GM13977 (cell line): ENCODE results near the gene COMT.

Source experiments
- DNase-seq: peaks from one replicate; pipeline ENCODE4 v3.0.0; 2012; ENCODE audit warnings: low spot score
- CTCF ChIP-seq: IDR thresholded peaks from 2 replicates; pipeline ENCODE4 v1.5.1; 2012; ENCODE audit warnings: mild to moderate bottlenecking, control low read depth; ENCODE audit not compliant: insufficient read depth; ENCODE audit errors: extremely low read depth, missing control alignments
- in situ Hi-C: fragments of 300-500 bp; cut with MboI; formaldehyde crosslinking; loops from one replicate; pipeline ENCODE4 v1.12.0; 2022; ENCODE audit warnings: low sequenced_read_pairs, low pct_unique_long_range_greater_than_20kb, mixed read lengths, inconsistent platforms; ENCODE audit not compliant: unreplicated experiment

The COMT gene

DNA sequence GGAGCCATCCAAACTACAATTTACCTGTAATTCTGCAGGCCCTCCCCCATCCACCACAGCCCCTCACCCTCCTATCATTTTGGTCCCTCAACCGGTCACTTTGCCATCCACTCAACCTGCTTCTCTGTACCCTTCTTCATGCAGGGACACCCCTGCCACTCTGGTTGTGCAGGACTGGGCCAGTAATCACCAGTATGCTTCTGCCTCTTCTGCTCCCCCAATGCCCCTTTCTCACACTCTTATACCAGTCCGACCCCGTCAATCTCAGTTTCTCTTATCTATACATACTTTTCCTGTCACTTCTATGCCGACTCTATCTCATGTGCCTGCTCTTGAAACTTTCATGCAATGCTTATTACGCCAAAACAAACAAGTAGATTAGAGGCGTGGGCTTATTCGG lies 5.1 kb upstream of the COMT start:
- no peak for TF ChIP-seq CTCF
- no peak for DNase-seq
- in situ Hi-C loops, result no loop called here

DNA sequence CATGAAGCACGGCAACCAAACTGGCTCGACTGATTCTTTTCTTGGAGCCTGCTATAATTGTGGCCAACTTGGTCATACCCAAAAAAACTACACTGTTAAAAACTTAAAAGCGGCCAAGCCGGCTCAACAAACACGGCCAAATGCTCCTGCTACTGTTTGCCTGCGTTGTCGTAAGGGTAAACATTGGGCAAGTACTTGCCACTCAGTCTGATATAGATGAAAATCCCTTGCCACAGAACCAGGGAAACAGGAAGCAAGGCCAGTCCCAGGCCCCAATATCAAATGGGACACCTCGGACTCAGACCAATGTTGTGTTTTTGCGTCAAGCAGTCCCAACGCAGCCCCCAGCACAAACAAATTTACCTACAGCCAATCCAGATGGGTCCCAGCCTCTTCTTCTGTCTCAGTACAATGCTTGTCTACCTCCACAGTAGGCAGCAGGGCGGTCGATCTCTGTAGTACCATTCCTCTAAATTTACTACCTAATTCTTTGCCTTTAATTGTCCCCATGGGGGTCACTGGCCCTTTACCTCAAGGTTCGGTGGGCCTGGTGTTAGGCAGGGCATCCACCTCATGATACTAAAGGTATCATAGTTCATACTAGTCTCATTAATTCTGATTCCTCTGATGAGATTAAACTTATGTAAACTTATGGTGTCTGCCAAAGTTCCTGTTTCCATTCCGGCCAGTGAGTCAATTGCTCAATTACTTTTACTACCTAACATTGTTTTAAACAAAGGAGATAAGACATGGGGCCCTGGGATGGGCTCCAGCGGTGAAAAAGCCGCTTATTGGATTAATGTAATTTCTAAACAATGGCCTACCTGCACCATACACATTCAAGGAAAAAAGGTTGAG lies 3.7 kb upstream of the COMT start:
- no peak for DNase-seq
- in situ Hi-C loops, result no loop called here
- TF ChIP-seq CTCF, result no peak

DNA sequence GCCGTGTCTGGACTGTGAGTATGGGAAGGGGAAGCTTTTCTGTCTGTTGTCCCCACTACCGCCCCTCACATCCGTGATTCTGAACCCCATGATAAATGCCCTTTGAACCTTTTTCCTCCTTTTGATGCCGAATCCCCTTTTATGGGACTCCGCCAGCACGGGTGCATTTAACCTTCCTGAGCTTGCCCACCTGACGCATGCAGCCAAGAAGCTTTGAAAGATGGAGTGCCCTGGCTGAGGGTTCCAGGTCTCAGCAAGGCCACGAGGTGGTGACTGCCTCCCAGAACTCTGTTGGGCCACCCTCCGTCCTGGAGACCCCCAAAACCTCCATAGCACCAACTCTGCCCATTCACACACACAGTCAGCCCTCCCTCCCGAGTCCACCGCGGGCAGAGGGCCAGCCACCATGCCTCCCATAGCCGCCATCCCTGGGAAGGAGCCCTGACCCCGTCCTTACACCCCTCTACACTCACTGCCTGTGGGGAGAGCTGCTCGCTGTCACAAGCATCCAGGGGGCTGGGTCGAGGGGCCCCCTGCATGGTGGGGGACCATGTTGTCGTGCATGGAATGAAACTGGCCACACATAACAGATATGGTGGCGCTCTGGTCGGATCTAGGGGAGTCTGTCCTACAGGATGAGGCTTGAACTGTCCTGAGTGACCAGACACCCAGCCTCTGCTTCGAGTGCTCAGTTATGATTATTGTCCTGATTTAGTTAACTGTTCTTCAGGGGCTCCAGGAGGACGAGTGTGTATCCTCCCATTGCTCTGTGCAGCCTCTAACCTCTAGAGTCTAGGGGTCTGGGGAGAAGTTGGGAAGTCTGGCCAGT lies 822 bp upstream of the COMT start:
- TF ChIP-seq CTCF, result no peak
- in situ Hi-C loops, result no loop called here
- no peak for DNase-seq

DNA sequence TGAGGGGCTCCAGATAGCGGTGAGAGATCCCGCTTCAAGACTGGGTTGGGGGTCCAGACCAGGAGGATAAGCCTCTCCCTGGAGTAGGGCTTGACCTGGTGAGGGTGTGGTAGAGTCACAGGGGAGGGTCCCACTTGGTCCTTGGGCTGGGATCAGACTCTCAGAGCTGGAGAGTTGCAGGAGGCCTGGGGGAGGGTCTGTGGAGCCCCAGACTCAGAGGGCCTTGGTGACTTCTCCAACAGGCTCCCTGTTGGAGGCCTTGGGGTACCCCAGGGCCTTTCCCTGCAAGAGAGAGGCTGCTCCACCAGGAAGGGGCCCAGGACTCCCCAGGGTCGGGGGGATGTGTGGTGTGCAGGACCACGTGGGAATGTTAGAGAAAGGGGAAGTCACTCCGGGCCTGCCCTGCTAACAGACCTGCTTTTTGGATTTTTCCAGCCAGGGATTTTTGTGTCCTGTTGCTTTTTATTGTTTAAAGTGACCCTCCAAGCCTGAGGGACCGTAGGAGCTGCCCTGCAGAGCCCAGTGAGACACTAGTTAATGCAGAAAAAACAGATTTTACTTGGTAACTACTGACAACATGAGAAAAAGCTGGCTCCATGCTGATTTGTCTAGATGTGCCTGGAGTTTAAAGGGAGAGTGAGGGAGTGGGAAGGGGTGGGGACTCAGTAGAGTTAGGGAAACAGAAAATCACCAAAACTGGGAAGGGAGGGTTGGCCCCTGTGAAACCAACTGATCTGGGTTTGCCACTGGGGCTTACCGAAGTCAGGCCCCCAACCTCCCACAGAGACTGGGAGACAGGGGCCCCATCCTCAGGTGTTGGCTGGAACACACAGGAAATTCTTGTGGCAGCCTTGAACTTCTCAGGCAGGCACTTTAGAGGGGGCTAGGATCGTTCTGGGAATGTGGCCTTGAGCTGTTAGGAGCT lies 847 bp downstream of the COMT start:
- peak; percentile 72 for DNase-seq
- in situ Hi-C loops, result no loop called here
- no peak for TF ChIP-seq CTCF

DNA sequence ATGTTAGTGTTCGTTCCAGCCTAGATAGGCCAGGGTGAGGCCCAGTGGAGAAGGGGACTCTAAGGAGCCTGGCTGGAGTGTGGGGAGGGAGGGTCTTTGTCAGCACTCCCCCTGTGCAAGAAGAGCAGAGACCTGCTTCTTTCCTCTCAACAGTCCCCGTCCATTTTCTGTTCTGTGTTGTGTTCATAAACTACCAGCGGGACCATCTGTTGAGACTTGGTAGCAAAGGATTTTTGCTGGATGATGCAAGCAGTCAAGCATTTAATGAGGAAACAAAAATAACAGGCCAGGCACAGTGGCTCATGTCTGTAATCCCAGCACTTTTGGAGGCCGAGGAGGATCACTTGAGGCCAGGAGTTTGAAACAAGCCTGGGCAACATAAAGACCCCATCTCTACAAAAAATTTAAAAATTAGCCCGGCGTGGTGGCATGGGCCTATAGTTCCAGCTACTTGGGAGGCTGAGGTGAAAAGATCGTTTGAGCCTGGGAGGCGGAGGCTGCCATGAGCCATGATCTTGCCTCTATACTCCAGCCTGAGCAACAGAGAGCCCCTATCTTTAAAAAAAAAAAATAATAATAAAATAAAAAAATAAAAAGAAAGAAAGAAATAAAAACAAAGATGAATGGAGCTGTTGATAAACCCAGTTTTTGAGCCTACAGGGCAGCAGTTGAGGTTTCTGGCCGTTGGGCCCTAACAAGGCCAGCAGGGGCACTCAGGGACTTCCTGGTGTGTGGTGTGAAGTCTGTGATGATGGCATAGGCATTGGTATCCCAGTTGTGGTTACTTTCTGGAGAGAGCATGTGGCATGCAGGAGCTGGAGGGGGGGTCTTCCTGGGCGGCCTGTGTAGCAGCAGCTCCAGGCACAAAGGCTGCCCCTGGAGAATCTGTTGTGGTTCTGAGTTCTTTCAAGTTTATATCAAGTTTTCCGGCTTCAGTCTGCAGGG lies 1.8 kb downstream of the COMT start:
- no peak for DNase-seq
- in situ Hi-C loops, result no loop called here
- TF ChIP-seq CTCF, result no peak
